HCT116 (cell line): ENCODE results near the gene HOPX. TPM values are rescaled to one million over a fixed set of nuclear protein-coding genes. Genes with fewer than 3 reads are reported as not detected.

Experiments used
- ATAC-seq: fragments of 200-7000 bp; cut with Tn5 transposase; 2 replicates; pipeline ENCODE4 v1.9.1; 2020; ENCODE audit warnings: mild to moderate bottlenecking, moderate library complexity
- BruUV-seq: library from RNA; stranded (reverse); fragments of 400-500 nt; replicated peaks from 2 replicates; lab custom pipeline; 2021; lab: Mats Ljungman, UMichigan
- CTCF ChIA-PET: fragments of 300-600 bp; sonication (Branson Sonifier 250); formaldehyde crosslinking; loops from one replicate; lab custom pipeline; 2021; ENCODE audit warnings: antibody characterized with exemption; lab: Charles Lee
- POLR2A ChIA-PET: fragments of 300-600, 350-600 bp; sonication (Branson Sonifier 250); formaldehyde crosslinking; loops from one replicate; lab custom pipeline; 2021; ENCODE audit warnings: antibody characterized with exemption; lab: Charles Lee
- RAD21 ChIA-PET, 2 experiments: fragments of 300-600 bp; sonication (Branson Sonifier 250); formaldehyde crosslinking; loops; one replicate each; lab custom pipeline; 2023; ENCODE audit warnings: low total read pairs in 2 of 2; ENCODE audit not compliant: uncharacterized antibody in 2 of 2, unreplicated experiment in 2 of 2, low non-redundant PET in 1 of 2; lab: Charles Lee
- DNase-seq: peaks from one replicate; pipeline ENCODE4 v3.0.0-alpha.2; 2010; ENCODE audit warnings: low read depth, low spot score
- H2AFZ ChIP-seq: fragments of 200-600 bp; shearing (Covaris generic), sonication (generic); 2 replicates; pipeline ENCODE4 v1.6.1; 2017; ENCODE audit warnings: low read depth, mixed run types, mixed read lengths, antibody characterized with exemption, low read length; ENCODE audit not compliant: poor library complexity, severe bottlenecking
- H3K27ac ChIP-seq: 2 replicates; pipeline ENCODE4 v1.5.1; 2012; ENCODE audit warnings: low read depth, low read length
- H3K27me3 ChIP-seq: fragments of 200-600 bp; sonication (generic); 2 replicates; pipeline ENCODE4 v1.6.1; 2016; ENCODE audit warnings: mixed run types, low read length, mixed read lengths; ENCODE audit not compliant: insufficient read depth
- H3K36me3 ChIP-seq, 2 experiments: fragments of 200-500 bp in 1 of 2; fragments of 200-600 bp in 1 of 2; sonication (Bioruptor generic) in 1 of 2; sonication (generic) in 1 of 2; 2 replicates each; pipeline versions ENCODE4 v1.5.1 to v1.6.1; 2014 to 2016; ENCODE audit warnings: low read length in 2 of 2, inconsistent platforms in 1 of 2, mixed read lengths in 1 of 2, mixed run types in 1 of 2; ENCODE audit not compliant: insufficient read depth in 2 of 2, control insufficient read depth in 1 of 2
- H3K4me1 ChIP-seq, 2 experiments: fragments of 200-600 bp in 1 of 2; sonication (generic) in 1 of 2; 2 replicates each; pipeline versions ENCODE4 v1.5.1 to v1.6.1; 2012 to 2017; ENCODE audit warnings: low read length in 2 of 2, inconsistent platforms in 1 of 2, mild to moderate bottlenecking in 1 of 2, mixed read lengths in 1 of 2, mixed run types in 1 of 2, moderate library complexity in 1 of 2; ENCODE audit not compliant: insufficient read depth in 2 of 2, control insufficient read depth in 1 of 2
- H3K4me2 ChIP-seq: fragments of 200-600 bp; sonication (generic); 2 replicates; pipeline ENCODE4 v1.6.1; 2017; ENCODE audit warnings: mixed run types, low read length, mixed read lengths
- H3K4me3 ChIP-seq, 2 experiments: fragments of 200-600 bp in 1 of 2; sonication (generic) in 1 of 2; replicated peaks in 1 of 2; 2 replicates each; pipeline ENCODE4 v1.5.1; 2011 to 2016; ENCODE audit warnings: low read length in 2 of 2, control low read depth in 1 of 2, low read depth in 1 of 2, mild to moderate bottlenecking in 1 of 2, mixed read lengths in 1 of 2, mixed run types in 1 of 2
- H3K79me2 ChIP-seq: fragments of 200-600 bp; sonication (generic); 2 replicates; pipeline ENCODE4 v1.6.1; 2017; ENCODE audit warnings: mild to moderate bottlenecking, mixed run types, low read length, moderate library complexity, mixed read lengths; ENCODE audit not compliant: insufficient read depth
- H3K9ac ChIP-seq: fragments of 200-600 bp; sonication (generic); 2 replicates; pipeline ENCODE4 v1.6.1; 2016; ENCODE audit warnings: low read length, mixed read lengths
- H3K9me2 ChIP-seq: fragments of 200-600 bp; sonication (generic), shearing (Covaris generic); 2 replicates; pipeline ENCODE4 v1.6.1; 2017; ENCODE audit warnings: mixed run types, mild to moderate bottlenecking, moderate library complexity; ENCODE audit not compliant: insufficient read depth
- H3K9me3 ChIP-seq, 2 experiments: fragments of 200-500 bp in 1 of 2; fragments of 200-600 bp in 1 of 2; sonication (Bioruptor generic) in 1 of 2; sonication (generic) in 1 of 2; 2 replicates each; pipeline ENCODE4 v1.6.1; 2014 to 2017; ENCODE audit warnings: low read length in 2 of 2, mixed read lengths in 2 of 2, inconsistent platforms in 1 of 2, low read depth in 1 of 2, mild to moderate bottlenecking in 1 of 2, mixed run types in 1 of 2, moderate library complexity in 1 of 2; ENCODE audit not compliant: control insufficient read depth in 1 of 2, insufficient read depth in 1 of 2
- H4K20me1 ChIP-seq: fragments of 200-600 bp; sonication (generic), shearing (Covaris generic); 2 replicates; pipeline ENCODE4 v1.6.1; 2017; ENCODE audit warnings: mixed run types, mild to moderate bottlenecking, moderate library complexity; ENCODE audit not compliant: insufficient read depth
- CBX3 ChIP-seq: IDR thresholded peaks from 2 replicates; pipeline ENCODE4 v1.6.1; 2012; ENCODE audit warnings: low read depth
- CEBPB ChIP-seq: IDR thresholded peaks from 2 replicates; pipeline ENCODE4 v1.6.1; 2012; ENCODE audit warnings: low read depth
- EGR1 ChIP-seq: IDR thresholded peaks from 2 replicates; pipeline ENCODE4 v1.6.1; 2012; ENCODE audit warnings: low read depth
- ELF1 ChIP-seq: IDR thresholded peaks from 2 replicates; pipeline ENCODE4 v1.6.1; 2012; ENCODE audit warnings: low read depth, borderline replicate concordance
- EZH2 ChIP-seq: fragments of 200-600 bp; sonication (generic); IDR thresholded peaks from 2 replicates; pipeline ENCODE4 v1.6.1; 2017; ENCODE audit warnings: antibody characterized with exemption, mixed run types
- EZH2phosphoT487 ChIP-seq: fragments of 200-600 bp; IDR thresholded peaks from 2 replicates; pipeline ENCODE4 v1.6.1; 2018; ENCODE audit warnings: antibody characterized with exemption, borderline replicate concordance
- JUND ChIP-seq: IDR thresholded peaks from 2 replicates; pipeline ENCODE4 v1.6.1; 2012
- RAD21 ChIP-seq: IDR thresholded peaks from 2 replicates; pipeline ENCODE4 v1.6.1; 2012; ENCODE audit warnings: low read depth, mild to moderate bottlenecking
- SP1 ChIP-seq: IDR thresholded peaks from 2 replicates; pipeline ENCODE4 v1.6.1; 2012; ENCODE audit warnings: low read depth
- SRF ChIP-seq: IDR thresholded peaks from 2 replicates; pipeline ENCODE4 v1.6.1; 2012; ENCODE audit warnings: low read depth
- ZFX ChIP-seq: fragments of 450-650 bp; IDR thresholded peaks from 2 replicates; pipeline ENCODE4 v1.6.1; 2017
- intact Hi-C: fragments of 100-400 bp; cut with micrococcal nuclease; formaldehyde crosslinking; loops from 2 replicates; pipeline ENCODE4 v1.10.0; 2022
- total RNA-seq: library from RNA; stranded (reverse); gene quantifications from one replicate; pipeline ENCODE4 v1.2.1, GENCODE V29; 2021; ENCODE audit not compliant: unreplicated experiment
- TF ChIP-seq, protein P1 (sequence below), 3 experiments: fragments of 200-600 bp in 1 of 3; sonication (generic) in 1 of 3; IDR thresholded peaks in 2 of 3; conservative IDR thresholded peaks in 1 of 3; 2 replicates each; pipeline ENCODE4 v1.5.1; 2012 to 2017; ENCODE audit warnings: low read depth in 2 of 3, low read length in 2 of 3, antibody characterized with exemption in 1 of 3, borderline replicate concordance in 1 of 3, control low read depth in 1 of 3, mild to moderate bottlenecking in 1 of 3, mixed read lengths in 1 of 3, mixed run types in 1 of 3, moderate library complexity in 1 of 3; ENCODE audit not compliant: insufficient read depth in 1 of 3
- TF ChIP-seq, protein P2 (sequence below): IDR thresholded peaks from 2 replicates; pipeline ENCODE4 v1.6.1; 2012
- TF ChIP-seq, protein P3 (sequence below): IDR thresholded peaks from 2 replicates; pipeline ENCODE4 v1.6.1; 2011; ENCODE audit warnings: mild to moderate bottlenecking, low read length, moderate library complexity; ENCODE audit not compliant: insufficient replicate concordance; ENCODE audit errors: extremely low read depth
- TF ChIP-seq, protein P4 (sequence below): IDR thresholded peaks from 2 replicates; pipeline ENCODE4 v1.6.1; 2012

HOPX gene
- total RNA-seq, 1 experiment from 2014 or later = 0.42 TPM

DNA sequence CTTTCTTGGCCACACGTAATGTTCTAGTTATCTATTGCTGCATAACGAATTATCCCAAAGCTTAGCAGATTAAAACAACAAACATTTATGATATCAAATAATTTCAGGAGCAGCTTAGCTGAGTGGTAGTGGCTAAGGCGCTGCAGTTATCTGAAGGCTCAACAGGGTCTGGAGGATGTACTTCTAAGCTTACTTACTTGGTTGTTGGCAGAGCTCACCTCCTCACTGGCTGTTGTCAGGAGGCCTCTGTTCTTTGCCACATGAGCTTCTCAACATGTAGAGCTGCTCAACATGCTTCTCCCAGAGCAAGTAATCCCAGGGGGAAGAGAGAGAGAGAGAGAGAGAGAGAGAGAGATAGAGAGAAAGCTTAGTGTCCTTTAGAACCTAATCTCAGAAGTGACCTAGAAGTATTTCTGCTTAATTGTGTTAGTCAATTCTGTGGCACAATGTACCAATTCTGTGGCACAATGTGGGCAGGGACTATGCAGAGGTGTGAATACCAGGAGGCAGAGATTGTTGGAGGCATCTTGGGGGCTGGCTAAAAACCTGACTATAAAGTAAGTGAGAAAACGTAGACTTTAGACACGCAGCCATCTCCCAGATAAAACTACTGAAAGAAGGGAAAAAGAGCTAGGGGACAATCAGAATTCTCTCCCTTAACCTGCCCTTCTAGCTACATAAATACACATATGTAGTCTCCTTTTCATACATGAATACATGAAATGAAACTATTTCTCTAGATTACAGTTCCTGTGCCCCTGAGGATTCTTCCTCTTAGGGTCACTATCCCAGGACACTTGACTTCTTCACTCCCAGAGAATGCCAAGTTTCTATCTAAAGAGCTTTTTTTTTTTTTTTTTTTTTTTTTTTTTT lies 40.2 kb downstream of the HOPX start:
- TF ChIP-seq CBX3 = peak; percentile 30; the same call in 1 of the 2 replicates
- no peak for TF ChIP-seq JUND
- CTCF ChIA-PET = interaction anchor here (0.7 to 3.2 kb wide), 4 partner anchors 9 to 22 kb away, joined by 3 to 17 read pairs (median 4); no protein-coding TSS in a partner anchor
- no peaks in the 10 kb centered on the region for H3K36me3 ChIP-seq
- H3K79me2 ChIP-seq = no peaks in the 10 kb centered on the region
- H3K9ac ChIP-seq = peak overlapping the region; percentile 49
- DNase-seq (peak; percentile 8), ATAC-seq (peak; percentile 29)
- no TSS peak for BruUV-seq
- H3K4me1 ChIP-seq = peaks cover 19 to 55% of the 10 kb centered on the region in 2 experiments
- H3K4me2 ChIP-seq = peak overlapping the region; percentile 58
- no peaks in the 10 kb centered on the region; a peak in 1 of 4 replicates for H3K9me3 ChIP-seq
- H3K27me3 ChIP-seq = no peaks in the 10 kb centered on the region
- RAD21 ChIA-PET = interaction anchor here in 1 of 2 experiments (0.7 to 1.0 kb wide), 2 partner anchors 9 to 71 kb away, joined by 3 to 4 read pairs; no protein-coding TSS in a partner anchor
- H2AFZ ChIP-seq = peak overlapping the region; percentile 4
- POLR2A ChIA-PET = interaction anchor here (0.6 to 1.4 kb wide), 7 partner anchors 10 to 158 kb away, joined by 3 to 6 read pairs (median 3); no protein-coding TSS in a partner anchor
- H4K20me1 ChIP-seq = no peaks in the 10 kb centered on the region
- H3K4me3 ChIP-seq = no peak overlapping the region; a peak in 1 of 4 replicates
- intact Hi-C loops = no loop called here
- no peaks in the 10 kb centered on the region for H3K9me2 ChIP-seq
- peak overlapping the region; percentile 82; the same call in 1 of the 2 replicates for H3K27ac ChIP-seq

DNA sequence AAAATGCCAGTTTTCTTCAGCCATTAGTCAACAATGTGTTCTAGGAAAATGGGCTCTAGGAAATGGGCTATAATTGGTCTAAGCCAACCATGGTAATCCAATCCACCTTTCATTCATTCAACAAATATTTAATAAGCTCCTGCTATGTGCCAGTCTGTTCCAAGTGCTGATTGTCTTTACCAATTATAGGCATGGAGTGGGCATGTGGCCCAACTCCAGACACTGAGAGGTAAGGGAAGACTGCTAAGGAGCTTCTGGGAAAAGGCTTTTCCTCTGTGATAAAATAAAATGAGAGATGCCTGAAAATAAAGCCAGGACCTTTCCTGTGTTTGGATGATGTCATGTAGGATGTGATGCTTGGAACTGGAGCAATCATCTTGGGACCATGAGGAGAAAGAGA lies 43.3 kb downstream of the HOPX start:
- DNase-seq (no peak), ATAC-seq (no peak)
- no TSS peak for BruUV-seq
- Histone ChIP-seq H3K36me3 (no peaks in the 10 kb centered on the region), H3K4me2 (no peak overlapping the region), H3K79me2 (no peaks in the 10 kb centered on the region), H3K9me3 (no peaks in the 10 kb centered on the region), H3K9me2 (no peaks in the 10 kb centered on the region), H2AFZ (peak overlapping the region; percentile 41), H4K20me1 (no peaks in the 10 kb centered on the region), H3K27me3 (no peaks in the 10 kb centered on the region), H3K9ac (no peak overlapping the region), H3K4me1 (peaks cover 23 to 68% of the 10 kb centered on the region in 2 experiments), H3K27ac (no peak overlapping the region), H3K4me3 (no peak overlapping the region)
- POLR2A ChIA-PET = interaction anchor here (1.2 kb wide), 1 partner anchor 10 kb away, joined by 3 read pairs; no protein-coding TSS in a partner anchor
- intact Hi-C loops = no loop called here
- CTCF ChIA-PET = no interaction called here
- RAD21 ChIA-PET = no interaction called here
- TF ChIP-seq ZFX = no peak
- no peak for TF ChIP-seq EGR1
- TF ChIP-seq, protein P1, sequence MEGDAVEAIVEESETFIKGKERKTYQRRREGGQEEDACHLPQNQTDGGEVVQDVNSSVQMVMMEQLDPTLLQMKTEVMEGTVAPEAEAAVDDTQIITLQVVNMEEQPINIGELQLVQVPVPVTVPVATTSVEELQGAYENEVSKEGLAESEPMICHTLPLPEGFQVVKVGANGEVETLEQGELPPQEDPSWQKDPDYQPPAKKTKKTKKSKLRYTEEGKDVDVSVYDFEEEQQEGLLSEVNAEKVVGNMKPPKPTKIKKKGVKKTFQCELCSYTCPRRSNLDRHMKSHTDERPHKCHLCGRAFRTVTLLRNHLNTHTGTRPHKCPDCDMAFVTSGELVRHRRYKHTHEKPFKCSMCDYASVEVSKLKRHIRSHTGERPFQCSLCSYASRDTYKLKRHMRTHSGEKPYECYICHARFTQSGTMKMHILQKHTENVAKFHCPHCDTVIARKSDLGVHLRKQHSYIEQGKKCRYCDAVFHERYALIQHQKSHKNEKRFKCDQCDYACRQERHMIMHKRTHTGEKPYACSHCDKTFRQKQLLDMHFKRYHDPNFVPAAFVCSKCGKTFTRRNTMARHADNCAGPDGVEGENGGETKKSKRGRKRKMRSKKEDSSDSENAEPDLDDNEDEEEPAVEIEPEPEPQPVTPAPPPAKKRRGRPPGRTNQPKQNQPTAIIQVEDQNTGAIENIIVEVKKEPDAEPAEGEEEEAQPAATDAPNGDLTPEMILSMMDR (IDR thresholded peaks at IDR 0.05 in 2 of 3, conservative IDR thresholded peaks at IDR 0.05 in 1 of 3; ENCODE audit: borderline replicate concordance in 1 of 3, insufficient read depth in 1 of 3, low read depth in 2 of 3, low read length in 2 of 3) = no peak
- TF ChIP-seq EZH2phosphoT487 = no peak
- no peak for TF ChIP-seq CBX3
- no peak for TF ChIP-seq JUND
- TF ChIP-seq, protein P2, sequence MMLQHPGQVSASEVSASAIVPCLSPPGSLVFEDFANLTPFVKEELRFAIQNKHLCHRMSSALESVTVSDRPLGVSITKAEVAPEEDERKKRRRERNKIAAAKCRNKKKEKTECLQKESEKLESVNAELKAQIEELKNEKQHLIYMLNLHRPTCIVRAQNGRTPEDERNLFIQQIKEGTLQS = no peak
- TF ChIP-seq CEBPB = no peak
- no peak for TF ChIP-seq RAD21
- TF ChIP-seq SP1 = no peak
- TF ChIP-seq EZH2 = no peak
- TF ChIP-seq ELF1 = no peak
- TF ChIP-seq, protein P3, sequence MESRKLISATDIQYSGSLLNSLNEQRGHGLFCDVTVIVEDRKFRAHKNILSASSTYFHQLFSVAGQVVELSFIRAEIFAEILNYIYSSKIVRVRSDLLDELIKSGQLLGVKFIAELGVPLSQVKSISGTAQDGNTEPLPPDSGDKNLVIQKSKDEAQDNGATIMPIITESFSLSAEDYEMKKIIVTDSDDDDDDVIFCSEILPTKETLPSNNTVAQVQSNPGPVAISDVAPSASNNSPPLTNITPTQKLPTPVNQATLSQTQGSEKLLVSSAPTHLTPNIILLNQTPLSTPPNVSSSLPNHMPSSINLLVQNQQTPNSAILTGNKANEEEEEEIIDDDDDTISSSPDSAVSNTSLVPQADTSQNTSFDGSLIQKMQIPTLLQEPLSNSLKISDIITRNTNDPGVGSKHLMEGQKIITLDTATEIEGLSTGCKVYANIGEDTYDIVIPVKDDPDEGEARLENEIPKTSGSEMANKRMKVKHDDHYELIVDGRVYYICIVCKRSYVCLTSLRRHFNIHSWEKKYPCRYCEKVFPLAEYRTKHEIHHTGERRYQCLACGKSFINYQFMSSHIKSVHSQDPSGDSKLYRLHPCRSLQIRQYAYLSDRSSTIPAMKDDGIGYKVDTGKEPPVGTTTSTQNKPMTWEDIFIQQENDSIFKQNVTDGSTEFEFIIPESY = no peak
- no peak for TF ChIP-seq SRF
- TF ChIP-seq, protein P4, sequence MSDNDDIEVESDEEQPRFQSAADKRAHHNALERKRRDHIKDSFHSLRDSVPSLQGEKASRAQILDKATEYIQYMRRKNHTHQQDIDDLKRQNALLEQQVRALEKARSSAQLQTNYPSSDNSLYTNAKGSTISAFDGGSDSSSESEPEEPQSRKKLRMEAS = no peak
